H9 (cell line): ENCODE data around the gene IQGAP2. TPM values are rescaled to one million over a fixed set of nuclear protein-coding genes. Genes with fewer than 3 reads are reported as not detected.

Experiments
- DNase-seq: peaks from one replicate; pipeline ENCODE4 v3.0.0-alpha.2; 2017
- H2AFZ ChIP-seq: one replicate; pipeline ENCODE4 v1.6.1; 2013; ENCODE audit warnings: mild to moderate bottlenecking, low read length, control low read depth, moderate library complexity
- H2AK5ac ChIP-seq: 2 replicates; pipeline ENCODE4 v1.6.1; 2013; ENCODE audit warnings: low read length, control low read depth, mixed read lengths; ENCODE audit not compliant: insufficient read length
- H2BK120ac ChIP-seq: one replicate; pipeline ENCODE4 v1.6.1; 2013; ENCODE audit warnings: low read depth, mild to moderate bottlenecking, low read length, control low read depth, inconsistent platforms; ENCODE audit not compliant: poor library complexity, severe bottlenecking
- H2BK12ac ChIP-seq: 2 replicates; pipeline ENCODE4 v1.6.1; 2013; ENCODE audit warnings: low read length, control low read depth, mixed read lengths, low read depth; ENCODE audit not compliant: insufficient read length
- H2BK15ac ChIP-seq: 2 replicates; pipeline ENCODE4 v1.6.1; 2013; ENCODE audit warnings: low read depth, low read length, control low read depth
- H2BK20ac ChIP-seq: one replicate; pipeline ENCODE4 v1.6.1; 2013; ENCODE audit warnings: low read depth, mild to moderate bottlenecking, low read length, control low read depth, inconsistent platforms; ENCODE audit not compliant: poor library complexity, severe bottlenecking
- H2BK5ac ChIP-seq: 2 replicates; pipeline ENCODE4 v1.6.1; 2013; ENCODE audit warnings: low read length, control low read depth, mixed read lengths; ENCODE audit not compliant: insufficient read length
- H3K14ac ChIP-seq: 2 replicates; pipeline ENCODE4 v1.6.1; 2013; ENCODE audit warnings: low read length, control low read depth; ENCODE audit not compliant: insufficient read depth
- H3K18ac ChIP-seq: 2 replicates; pipeline ENCODE4 v1.6.1; 2013; ENCODE audit warnings: low read depth, mild to moderate bottlenecking, mixed read lengths, low read length, control low read depth; ENCODE audit not compliant: insufficient read length
- H3K23ac ChIP-seq: 2 replicates; pipeline ENCODE4 v1.6.1; 2013; ENCODE audit warnings: low read length, control low read depth, mixed read lengths, low read depth; ENCODE audit not compliant: insufficient read length
- H3K23me2 ChIP-seq: 2 replicates; pipeline ENCODE4 v1.6.1; 2013; ENCODE audit warnings: low read depth, mild to moderate bottlenecking, mixed read lengths, low read length, control low read depth; ENCODE audit not compliant: insufficient read length, poor library complexity, severe bottlenecking
- H3K27ac ChIP-seq: 2 replicates; pipeline ENCODE4 v1.5.1; 2013; ENCODE audit warnings: low read length, control low read depth, mixed read lengths, low read depth; ENCODE audit not compliant: insufficient read length
- H3K27me3 ChIP-seq: 2 replicates; pipeline ENCODE4 v1.6.1; 2013; ENCODE audit warnings: low read length, control low read depth, inconsistent platforms; ENCODE audit not compliant: insufficient read depth
- H3K4ac ChIP-seq: 2 replicates; pipeline ENCODE4 v1.6.1; 2013; ENCODE audit warnings: low read depth, mild to moderate bottlenecking, control low read depth, inconsistent platforms, low read length, moderate library complexity
- H3K4me1 ChIP-seq: 2 replicates; pipeline ENCODE4 v1.6.1; 2013; ENCODE audit warnings: low read length, control low read depth, inconsistent platforms; ENCODE audit not compliant: insufficient read depth
- H3K4me2 ChIP-seq: 2 replicates; pipeline ENCODE4 v1.6.1; 2013; ENCODE audit warnings: low read length, control low read depth, mixed read lengths; ENCODE audit not compliant: insufficient read length, insufficient read depth
- H3K56ac ChIP-seq: 2 replicates; pipeline ENCODE4 v1.6.1; 2013; ENCODE audit warnings: low read depth, mild to moderate bottlenecking, mixed read lengths, low read length, control low read depth; ENCODE audit not compliant: insufficient read length
- H3K79me1 ChIP-seq: 2 replicates; pipeline ENCODE4 v1.6.1; 2013; ENCODE audit warnings: low read depth, mild to moderate bottlenecking, moderate library complexity, low read length, control low read depth, inconsistent platforms; ENCODE audit not compliant: insufficient read depth, poor library complexity, severe bottlenecking
- H3K79me2 ChIP-seq: 2 replicates; pipeline ENCODE4 v1.6.1; 2013; ENCODE audit warnings: low read length, control low read depth, inconsistent platforms; ENCODE audit not compliant: insufficient read depth
- H3K9ac ChIP-seq: 2 replicates; pipeline ENCODE4 v1.6.1; 2013; ENCODE audit warnings: low read length, control low read depth, mixed read lengths; ENCODE audit not compliant: insufficient read length; ENCODE audit errors: extremely low read depth
- H3K9me3 ChIP-seq: one replicate; pipeline ENCODE4 v1.6.1; 2013; ENCODE audit warnings: low read depth, low read length, inconsistent platforms; ENCODE audit not compliant: control insufficient read depth
- H3T11ph ChIP-seq: one replicate; pipeline ENCODE4 v1.6.1; 2013; ENCODE audit warnings: mild to moderate bottlenecking, low read length, control low read depth, inconsistent platforms
- H4K20me1 ChIP-seq: one replicate; pipeline ENCODE4 v1.6.1; 2013; ENCODE audit not compliant: control insufficient read depth, insufficient read length, insufficient read depth
- H4K5ac ChIP-seq: 2 replicates; pipeline ENCODE4 v1.6.1; 2013; ENCODE audit warnings: low read depth, mild to moderate bottlenecking, mixed read lengths, low read length, control low read depth; ENCODE audit not compliant: insufficient read length
- H4K8ac ChIP-seq: replicated peaks from 2 replicates; pipeline ENCODE4 v1.6.1; 2013; ENCODE audit warnings: low read length, control low read depth, mixed read lengths, low read depth; ENCODE audit not compliant: insufficient read length
- H4K91ac ChIP-seq: 2 replicates; pipeline ENCODE4 v1.6.1; 2013; ENCODE audit warnings: low read depth, mild to moderate bottlenecking, moderate library complexity, mixed read lengths, low read length, control low read depth; ENCODE audit not compliant: insufficient read length
- H3K27ac Mint-ChIP-seq, 3 experiments: 2 replicates in 2 of 3; 3 replicates in 1 of 3; pipeline ENCODE4 v1.8.0; 2020 to 2021; ENCODE audit warnings: mixed read lengths in 3 of 3, mild to moderate bottlenecking in 1 of 3, moderate library complexity in 1 of 3
- H3K27me3 Mint-ChIP-seq: 2 replicates; pipeline ENCODE4 v1.8.0; 2021; ENCODE audit warnings: low read depth, mild to moderate bottlenecking, moderate library complexity, mixed read lengths
- H3K36me3 Mint-ChIP-seq, 3 experiments: 2 replicates in 2 of 3; 3 replicates in 1 of 3; pipeline ENCODE4 v1.8.0; 2020 to 2021; ENCODE audit warnings: low read depth in 3 of 3, mixed read lengths in 3 of 3; ENCODE audit not compliant: insufficient read depth in 1 of 3
- H3K4me1 Mint-ChIP-seq, 2 experiments: 2 replicates each; pipeline ENCODE4 v1.8.0; 2020; ENCODE audit warnings: mixed read lengths in 2 of 2
- H3K4me3 Mint-ChIP-seq, 2 experiments: 2 replicates in 1 of 2; 3 replicates in 1 of 2; pipeline ENCODE4 v1.8.0; 2020 to 2021; ENCODE audit warnings: mild to moderate bottlenecking in 2 of 2, mixed read lengths in 2 of 2, moderate library complexity in 1 of 2
- H3K9me3 Mint-ChIP-seq, 2 experiments: 2 replicates in 1 of 2; 3 replicates in 1 of 2; pipeline ENCODE4 v1.8.0; 2020; ENCODE audit warnings: mild to moderate bottlenecking in 2 of 2, mixed read lengths in 2 of 2, moderate library complexity in 1 of 2
- WGBS: extraction: QIAGEN DNeasy Blood & Tissue Kit; methylation state at CpG from one replicate; pipeline ENCODE4 v1.1.7; 2013; ENCODE audit warnings: missing lambda C conversion rate, low lambda C conversion rate, mixed read lengths; ENCODE audit not compliant: insufficient read length; ENCODE audit errors: extremely low coverage; 5-methylcytosine and 5-hydroxymethylcytosine counted together
- total RNA-seq: library from RNA; stranded (reverse); gene quantifications from 2 replicates; pipeline ENCODE4 v1.2.1, GENCODE V29; 2021
- TF ChIP-seq, protein P1 (sequence below): fragments of 200-600 bp; sonication (generic); conservative IDR thresholded peaks from 3 replicates; pipeline ENCODE4 v1.8.0; 2021; ENCODE audit warnings: antibody characterized with exemption, mild to moderate bottlenecking

Gene IQGAP2
- total RNA-seq, 1 experiment from 2014 or later, result 22.5 TPM

DNA sequence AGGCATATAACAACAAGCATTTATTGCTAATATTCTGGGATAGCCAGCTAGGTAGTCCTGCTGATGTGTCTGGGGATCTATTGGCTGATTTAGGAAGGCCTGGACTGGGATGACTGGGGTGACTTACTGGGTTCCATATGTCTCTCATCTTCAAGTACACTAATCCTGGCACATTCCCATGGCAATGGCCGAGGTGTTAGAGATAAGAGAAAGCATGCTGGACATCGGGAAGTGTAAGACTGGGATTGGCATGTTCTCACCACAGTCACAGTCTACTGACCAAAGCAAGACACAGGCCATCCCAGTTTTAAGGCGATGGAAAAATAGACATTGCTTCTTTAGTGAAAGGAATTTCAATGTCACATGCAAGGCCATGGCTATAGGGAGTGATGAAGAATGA is 342.6 kb downstream of the IQGAP2 start:
- Histone ChIP-seq H3K18ac (no peak overlapping the region), H3K27me3 (no peaks in the 10 kb centered on the region), H2BK120ac (no peak overlapping the region), H2AK5ac (no peak overlapping the region), H2BK20ac (no peak overlapping the region), H3K14ac (no peak overlapping the region), H3K56ac (no peak overlapping the region), H3K9ac (no peak overlapping the region), H4K20me1 (no peaks in the 10 kb centered on the region), H4K91ac (no peak overlapping the region), H2AFZ (no peak overlapping the region), H2BK5ac (no peak overlapping the region), H3K23ac (no peak overlapping the region), H3K9me3 (no peaks in the 10 kb centered on the region), H2BK12ac (no peak overlapping the region), H3K27ac (no peak overlapping the region), H3K4ac (no peak overlapping the region), H3K79me2 (no peaks in the 10 kb centered on the region), H2BK15ac (no peak overlapping the region), H4K8ac (no peak overlapping the region), H4K5ac (no peak overlapping the region), H3K23me2 (no peaks in the 10 kb centered on the region), H3K79me1 (no peaks in the 10 kb centered on the region), H3K4me2 (no peak overlapping the region), H3T11ph (no peak overlapping the region), H3K4me1 (no peaks in the 10 kb centered on the region)
- TF ChIP-seq, protein P1, sequence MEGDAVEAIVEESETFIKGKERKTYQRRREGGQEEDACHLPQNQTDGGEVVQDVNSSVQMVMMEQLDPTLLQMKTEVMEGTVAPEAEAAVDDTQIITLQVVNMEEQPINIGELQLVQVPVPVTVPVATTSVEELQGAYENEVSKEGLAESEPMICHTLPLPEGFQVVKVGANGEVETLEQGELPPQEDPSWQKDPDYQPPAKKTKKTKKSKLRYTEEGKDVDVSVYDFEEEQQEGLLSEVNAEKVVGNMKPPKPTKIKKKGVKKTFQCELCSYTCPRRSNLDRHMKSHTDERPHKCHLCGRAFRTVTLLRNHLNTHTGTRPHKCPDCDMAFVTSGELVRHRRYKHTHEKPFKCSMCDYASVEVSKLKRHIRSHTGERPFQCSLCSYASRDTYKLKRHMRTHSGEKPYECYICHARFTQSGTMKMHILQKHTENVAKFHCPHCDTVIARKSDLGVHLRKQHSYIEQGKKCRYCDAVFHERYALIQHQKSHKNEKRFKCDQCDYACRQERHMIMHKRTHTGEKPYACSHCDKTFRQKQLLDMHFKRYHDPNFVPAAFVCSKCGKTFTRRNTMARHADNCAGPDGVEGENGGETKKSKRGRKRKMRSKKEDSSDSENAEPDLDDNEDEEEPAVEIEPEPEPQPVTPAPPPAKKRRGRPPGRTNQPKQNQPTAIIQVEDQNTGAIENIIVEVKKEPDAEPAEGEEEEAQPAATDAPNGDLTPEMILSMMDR, result no peak
- Mint-ChIP-seq H3K36me3 (no peaks in the 10 kb centered on the region), H3K4me1 (peaks cover 0 to 8% of the 10 kb centered on the region in 2 experiments; a peak in 2 of 4 replicates), H3K27ac (no peak overlapping the region), H3K4me3 (no peak overlapping the region), H3K27me3 (no peaks in the 10 kb centered on the region), H3K9me3 (no peaks in the 10 kb centered on the region)
- DNase-seq, result no peak
- WGBS, result no CpG with 5 or more reads among the region's 3 CpGs
